Bronchial epithelial cell (primary cell): ENCODE results near the gene PLAAT4. TPM values are rescaled to one million over a fixed set of nuclear protein-coding genes. Genes with fewer than 3 reads are reported as not detected.

Experiments used
- DNase-seq: peaks from one replicate; pipeline ENCODE4 v3.0.0-alpha.2; 2010; ENCODE audit warnings: low read depth
- FAIRE-seq: peaks from 2 replicates; lab custom pipeline; 2011; peaks lifted over from hg19 to GRCh38; lab: Jason Lieb, UNC
- H3K27me3 ChIP-seq: 2 replicates; pipeline ENCODE4 v1.5.1; 2011; ENCODE audit warnings: low read length; ENCODE audit not compliant: control insufficient read depth, insufficient read depth
- H3K36me3 ChIP-seq: 2 replicates; pipeline ENCODE4 v1.5.1; 2011; ENCODE audit warnings: low read length; ENCODE audit not compliant: control insufficient read depth, insufficient read depth
- H3K4me3 ChIP-seq: 2 replicates; pipeline ENCODE4 v1.5.1; 2011; ENCODE audit warnings: mild to moderate bottlenecking, low read depth, low read length, control low read depth
- CTCF ChIP-seq: IDR thresholded peaks from 2 replicates; pipeline ENCODE4 v1.5.1; 2011; ENCODE audit warnings: mild to moderate bottlenecking, moderate library complexity, low read length, control low read depth, inconsistent platforms; ENCODE audit not compliant: insufficient read depth, severe bottlenecking
- total RNA-seq: library from RNA; depleted of rRNA; stranded (reverse); fragments of >200 nt; gene quantifications from 2 replicates; pipeline ENCODE4 v1.2.1, GENCODE V29; 2014

Gene PLAAT4
- total RNA-seq, 1 donor from 2014 or later, result 0.79 TPM

- no peaks in the 10 kb centered on the region for H3K27me3 ChIP-seq
- DNase-seq (no peak), FAIRE-seq (no peak)
- no peaks in the 10 kb centered on the region for H3K36me3 ChIP-seq
- no peak overlapping the region for H3K4me3 ChIP-seq
- TF ChIP-seq CTCF, result no peak
These were observed 34.3 kb upstream of the PLAAT4 start for GRCh38 chr11:63502252-63502820.

GRCh38 chr11:63503492-63503891 is 33.1 kb upstream of the PLAAT4 start:
- TF ChIP-seq CTCF, result no peak
- FAIRE-seq (no peak), DNase-seq (no peak)
- Histone ChIP-seq H3K4me3 (no peak overlapping the region), H3K36me3 (no peaks in the 10 kb centered on the region), H3K27me3 (no peaks in the 10 kb centered on the region)

GRCh38 chr11:63504054-63504453 is 32.6 kb upstream of the PLAAT4 start:
- Histone ChIP-seq H3K4me3 (no peak overlapping the region), H3K36me3 (no peaks in the 10 kb centered on the region), H3K27me3 (no peaks in the 10 kb centered on the region)
- TF ChIP-seq CTCF, result no peak
- no peak for DNase-seq
- no peak for FAIRE-seq

GRCh38 chr11:63504933-63505586 is 31.5 kb upstream of the PLAAT4 start:
- TF ChIP-seq CTCF, result no peak
- DNase-seq, result no peak
- FAIRE-seq, result no peak
- no peaks in the 10 kb centered on the region for H3K36me3 ChIP-seq
- H3K27me3 ChIP-seq, result no peaks in the 10 kb centered on the region
- no peak overlapping the region for H3K4me3 ChIP-seq

GRCh38 chr11:63505857-63506528 is 30.6 kb upstream of the PLAAT4 start, which contains the start of gene LGALS12:
LGALS12 (plus strand) TSS chr11:63506084; CDS start chr11:63506459, 375 bp downstream.
- no peak within 1 kb of the TSS for H3K4me3 ChIP-seq
- FAIRE-seq (no peak), DNase-seq (no peak)
- no peaks in the 10 kb centered on the region for H3K36me3 ChIP-seq
- no peak for TF ChIP-seq CTCF
- H3K27me3 ChIP-seq, result no peaks in the 10 kb centered on the region
